ENCODE measurements around the gene GSTO1. TPM values are rescaled to one million over a fixed set of nuclear protein-coding genes. Genes with fewer than 3 reads are reported as not detected.
"Not testable (repeated sequence)": the region's sequence is repeated elsewhere in the genome, so short reads cannot be mapped to it uniquely, and the experiment has no call there.

GSTO1 gene
- total RNA-seq, 4 donors from 2014 or later: 86.1 to 129 (median 102) TPM

DNA sequence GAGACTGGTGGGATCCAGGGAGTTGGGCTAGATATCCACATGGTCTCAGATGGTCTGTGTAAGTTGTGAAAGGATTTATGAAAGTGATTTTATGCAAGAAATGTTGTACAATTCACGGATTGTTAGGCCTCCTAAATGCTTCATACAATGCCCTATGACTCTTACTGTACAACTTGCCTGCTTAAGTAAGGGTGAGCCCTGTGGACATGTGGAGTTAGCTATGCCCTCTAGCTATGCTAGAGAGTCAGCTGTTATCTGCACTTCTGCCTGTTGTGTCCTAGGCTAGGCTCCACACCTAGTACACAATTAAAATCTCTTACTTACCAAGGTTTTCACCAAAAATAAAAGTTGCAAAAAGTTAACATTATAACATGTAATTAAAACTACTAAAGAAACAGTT is 20.9 kb upstream of the GSTO1 start:
- Histone ChIP-seq H3K4me1 (peaks cover 7 to 10% of the 10 kb centered on the region in 2 donors), H3K27me3 (no peaks in the 10 kb centered on the region), H3K9me3 (no peaks in the 10 kb centered on the region), H3K27ac (no peak overlapping the region), H3K4me3 (replicated peaks in 1 of 3) (no peak overlapping the region), H3K36me3 (no peaks in the 10 kb centered on the region)
- no peak for TF ChIP-seq POLR2A (IDR thresholded peaks at IDR 0.05)
- TF ChIP-seq, protein P1, sequence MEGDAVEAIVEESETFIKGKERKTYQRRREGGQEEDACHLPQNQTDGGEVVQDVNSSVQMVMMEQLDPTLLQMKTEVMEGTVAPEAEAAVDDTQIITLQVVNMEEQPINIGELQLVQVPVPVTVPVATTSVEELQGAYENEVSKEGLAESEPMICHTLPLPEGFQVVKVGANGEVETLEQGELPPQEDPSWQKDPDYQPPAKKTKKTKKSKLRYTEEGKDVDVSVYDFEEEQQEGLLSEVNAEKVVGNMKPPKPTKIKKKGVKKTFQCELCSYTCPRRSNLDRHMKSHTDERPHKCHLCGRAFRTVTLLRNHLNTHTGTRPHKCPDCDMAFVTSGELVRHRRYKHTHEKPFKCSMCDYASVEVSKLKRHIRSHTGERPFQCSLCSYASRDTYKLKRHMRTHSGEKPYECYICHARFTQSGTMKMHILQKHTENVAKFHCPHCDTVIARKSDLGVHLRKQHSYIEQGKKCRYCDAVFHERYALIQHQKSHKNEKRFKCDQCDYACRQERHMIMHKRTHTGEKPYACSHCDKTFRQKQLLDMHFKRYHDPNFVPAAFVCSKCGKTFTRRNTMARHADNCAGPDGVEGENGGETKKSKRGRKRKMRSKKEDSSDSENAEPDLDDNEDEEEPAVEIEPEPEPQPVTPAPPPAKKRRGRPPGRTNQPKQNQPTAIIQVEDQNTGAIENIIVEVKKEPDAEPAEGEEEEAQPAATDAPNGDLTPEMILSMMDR (IDR thresholded peaks at IDR 0.05): no peak
- WGBS, 2 donors: 71 to 81% methylated on average over 1 of the region's 1 CpG
- intact Hi-C loops (cut with DNase I): no loop called here
- no peak for DNase-seq

GRCh38 chr10:104234934-104235333 is 19.8 kb upstream of the GSTO1 start:
- Histone ChIP-seq H3K27ac (no peak overlapping the region), H3K4me1 (peaks cover 7 to 10% of the 10 kb centered on the region in 2 donors), H3K4me3 (replicated peaks in 1 of 3) (no peak overlapping the region), H3K9me3 (no peaks in the 10 kb centered on the region), H3K27me3 (no peaks in the 10 kb centered on the region), H3K36me3 (no peaks in the 10 kb centered on the region)
- DNase-seq: no peak
- WGBS, 2 donors: 88 to 93% methylated on average over 1 of the region's 1 CpG
- TF ChIP-seq POLR2A (IDR thresholded peaks at IDR 0.05): no peak
- TF ChIP-seq, protein P1 (IDR thresholded peaks at IDR 0.05): no peak
- intact Hi-C loops (cut with DNase I): no loop called here

DNA sequence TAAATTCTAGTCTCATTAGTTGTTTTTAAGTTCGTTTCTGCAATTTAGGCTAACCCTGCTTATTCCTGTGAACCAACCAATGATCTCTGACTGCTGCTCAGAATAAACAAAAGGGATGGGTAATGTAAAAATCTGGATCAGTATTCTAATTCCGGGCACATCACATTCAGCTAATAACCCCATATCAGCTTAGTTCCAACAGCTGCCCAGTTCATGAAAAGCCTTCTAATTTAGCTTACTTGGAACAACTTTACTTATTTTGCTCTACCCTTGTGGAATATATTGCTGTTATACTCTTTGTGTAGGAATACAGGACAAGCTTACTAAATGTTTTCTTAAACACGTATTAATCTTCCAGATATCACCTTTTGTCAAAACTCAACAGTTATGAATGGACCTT is 18.9 kb upstream of the GSTO1 start:
- H3K27me3 ChIP-seq: no peaks in the 10 kb centered on the region
- intact Hi-C loops (cut with DNase I): no loop called here
- H3K36me3 ChIP-seq: no peaks in the 10 kb centered on the region
- no peak for TF ChIP-seq POLR2A (IDR thresholded peaks at IDR 0.05)
- TF ChIP-seq, protein P1 (IDR thresholded peaks at IDR 0.05): no peak
- no peak overlapping the region for H3K27ac ChIP-seq
- no peaks in the 10 kb centered on the region for H3K9me3 ChIP-seq
- H3K4me3 ChIP-seq (replicated peaks in 1 of 3): no peak overlapping the region
- DNase-seq: no peak
- H3K4me1 ChIP-seq: peaks cover 7 to 10% of the 10 kb centered on the region in 2 donors
- WGBS, 2 donors: 81 to 88% methylated on average over 3 of the region's 3 CpGs

- no peaks in the 10 kb centered on the region for H3K27me3 ChIP-seq
- no peaks in the 10 kb centered on the region for H3K9me3 ChIP-seq
- no peak overlapping the region for H3K4me3 ChIP-seq (replicated peaks in 1 of 3)
- TF ChIP-seq, protein P1 (IDR thresholded peaks at IDR 0.05): no peak
- TF ChIP-seq POLR2A (IDR thresholded peaks at IDR 0.05): no peak
- H3K27ac ChIP-seq: no peak overlapping the region
- WGBS, 2 donors: 63 to 67% methylated on average over 2 of the region's 2 CpGs
- no peaks in the 10 kb centered on the region for H3K4me1 ChIP-seq
- DNase-seq: no peak
- H3K36me3 ChIP-seq: no peaks in the 10 kb centered on the region
- intact Hi-C loops (cut with DNase I): no loop called here
Observed at GRCh38 chr10:104240078-104240477, 14.6 kb upstream of the GSTO1 start.

DNA sequence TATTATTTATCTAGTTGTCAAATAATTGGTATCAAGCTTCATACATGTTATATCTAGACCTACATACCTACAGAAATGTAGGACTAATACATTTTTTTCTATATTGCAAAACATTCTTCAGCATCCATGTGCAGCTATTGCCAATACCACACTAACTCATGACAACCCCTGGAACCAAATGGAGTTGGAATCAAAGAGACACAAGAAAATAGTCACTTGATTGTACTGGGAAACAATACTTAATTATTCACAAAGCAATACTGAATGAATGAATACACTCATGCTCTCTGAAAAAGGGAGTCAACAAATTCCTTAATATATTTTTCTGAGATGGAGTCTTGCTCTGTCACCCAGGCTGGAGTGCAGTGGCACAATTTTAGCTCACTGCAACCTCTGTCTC is 12.1 kb upstream of the GSTO1 start:
- TF ChIP-seq POLR2A (IDR thresholded peaks at IDR 0.05): no peak
- TF ChIP-seq, protein P1 (IDR thresholded peaks at IDR 0.05): no peak
- Histone ChIP-seq H3K27me3 (no peaks in the 10 kb centered on the region), H3K9me3 (no peaks in the 10 kb centered on the region), H3K36me3 (no peaks in the 10 kb centered on the region), H3K27ac (no peak overlapping the region), H3K4me1 (no peaks in the 10 kb centered on the region), H3K4me3 (replicated peaks in 1 of 3) (no peak overlapping the region)
- intact Hi-C loops (cut with DNase I): no loop called here
- DNase-seq: no peak

DNA sequence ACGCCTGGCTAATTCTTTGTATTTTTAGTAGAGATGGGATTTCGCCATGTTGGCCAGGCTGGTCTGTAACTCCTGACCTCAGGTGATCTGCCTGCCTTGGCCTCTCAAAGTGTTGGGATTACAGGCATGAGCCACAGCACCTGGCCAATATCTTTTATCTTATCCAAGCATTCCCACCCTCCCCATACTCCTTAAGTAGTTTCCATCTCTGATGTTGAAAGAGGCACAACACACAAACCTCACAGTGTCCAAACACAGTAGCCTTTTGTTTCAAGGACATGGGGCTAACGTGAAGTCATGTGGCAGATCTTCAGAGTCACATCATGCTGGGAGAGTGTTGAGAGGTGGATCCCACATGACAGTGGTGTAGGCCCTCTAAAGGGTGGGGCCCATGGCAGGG is 11.7 kb upstream of the GSTO1 start:
- H3K36me3 ChIP-seq; H3K4me1 ChIP-seq; H3K27me3 ChIP-seq; H3K27ac ChIP-seq; intact Hi-C loops (cut with DNase I); H3K9me3 ChIP-seq; DNase-seq; H3K4me3 ChIP-seq (replicated peaks in 1 of 3): not testable (repeated sequence)
- 79 to 84% methylated on average over 3 of the region's 3 CpGs for WGBS, 2 donors
